Activated T-helper 2 cell treated with anti-CD3 and anti-CD28 coated beads, Interferon-gamma antibody, Interleukin-2, Interleukin-4, amounts not matched to agents 10 μg/mL and 5 μg/mL and 100 μg/mL, durations not matched to agents 14 hours and 24 hours and 36 hours (primary cell): ENCODE results near the gene CPM. TPM values are rescaled to one million over a fixed set of nuclear protein-coding genes. Genes with fewer than 3 reads are reported as not detected.
A peak's percentile ranks its signal among the peaks of the same experiment; 100 is the strongest.
"Not testable (repeated sequence)": the region's sequence is repeated elsewhere in the genome, so short reads cannot be mapped to it uniquely, and the experiment has no call there.

ENCODE experiments used
- DNase-seq: peaks from one replicate; pipeline ENCODE4 v3.0.0; 2021; ENCODE audit warnings: low spot score
- H3K27ac Mint-ChIP-seq: one replicate; pipeline ENCODE4 v1.8.0; 2021; ENCODE audit warnings: mixed read lengths
- H3K27me3 Mint-ChIP-seq: one replicate; pipeline ENCODE4 v1.8.0; 2021; ENCODE audit warnings: low read depth, mixed read lengths
- H3K36me3 Mint-ChIP-seq: one replicate; pipeline ENCODE4 v1.8.0; 2021; ENCODE audit warnings: low read depth, mixed read lengths
- H3K4me1 Mint-ChIP-seq: one replicate; pipeline ENCODE4 v1.8.0; 2021; ENCODE audit warnings: low read depth, mixed read lengths
- H3K4me3 Mint-ChIP-seq: one replicate; pipeline ENCODE4 v1.8.0; 2021; ENCODE audit warnings: low read depth, mild to moderate bottlenecking, moderate library complexity, mixed read lengths
- H3K9me3 Mint-ChIP-seq: one replicate; pipeline ENCODE4 v1.8.0; 2021; ENCODE audit warnings: mixed read lengths
- intact Hi-C: fragments of 100-400 bp; cut with micrococcal nuclease; formaldehyde crosslinking; loops from one replicate; pipeline ENCODE4 v1.15.1; 2023
- total RNA-seq: library from RNA; stranded (reverse); gene quantifications from 2 replicates; pipeline ENCODE4 v1.2.3, GENCODE V29; 2022

The CPM gene
- total RNA-seq, 1 donor from 2014 or later: 48.1 TPM

DNA sequence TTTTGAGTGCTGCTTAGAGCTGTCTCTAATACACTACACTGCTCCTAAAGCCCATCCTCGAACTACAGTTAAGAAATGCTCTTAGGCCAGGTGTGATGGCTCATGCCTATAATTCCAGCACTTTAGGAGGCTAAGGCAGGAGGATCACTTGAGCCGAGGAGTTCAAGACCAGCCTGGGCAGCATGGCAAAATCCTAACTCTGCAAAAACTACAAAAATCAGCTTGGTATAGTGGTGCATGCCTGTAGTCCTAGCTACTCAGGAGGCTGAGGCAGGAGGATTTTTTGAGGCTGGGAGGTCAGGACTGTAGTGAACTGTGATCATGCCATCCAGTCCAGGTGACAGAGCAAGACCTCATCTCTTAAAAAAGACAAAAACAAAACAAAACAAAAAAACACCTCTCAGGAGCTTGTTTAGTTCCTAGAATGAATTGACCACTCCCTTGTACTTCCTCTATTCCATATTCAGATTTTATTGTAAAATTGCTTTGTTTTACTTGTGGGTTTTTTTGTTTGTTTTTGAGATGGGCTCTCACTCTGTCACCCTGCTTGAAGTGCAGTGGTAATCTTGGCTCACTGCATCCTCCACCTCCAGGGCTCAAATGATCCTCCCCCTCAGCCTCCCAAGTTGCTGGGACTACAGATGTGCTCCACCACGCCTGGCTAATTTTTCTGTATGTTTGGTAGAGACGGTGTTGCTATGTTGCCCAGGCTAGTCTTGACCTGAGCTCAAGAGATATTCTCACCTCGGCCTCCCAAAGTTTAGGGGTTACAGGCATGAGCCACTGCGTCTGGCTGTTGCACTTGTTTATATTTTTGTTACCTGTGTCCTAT lies 111.4 kb downstream of the CPM start:
- H3K4me1 Mint-ChIP-seq: peaks cover 32% of the 10 kb centered on the region
- intact Hi-C loops: no loop called here
- H3K4me3 Mint-ChIP-seq: no peak overlapping the region
- DNase-seq: no peak
- no peaks in the 10 kb centered on the region for H3K9me3 Mint-ChIP-seq
- H3K36me3 Mint-ChIP-seq: peaks cover 79% of the 10 kb centered on the region
- no peak overlapping the region for H3K27ac Mint-ChIP-seq
- no peaks in the 10 kb centered on the region for H3K27me3 Mint-ChIP-seq

DNA sequence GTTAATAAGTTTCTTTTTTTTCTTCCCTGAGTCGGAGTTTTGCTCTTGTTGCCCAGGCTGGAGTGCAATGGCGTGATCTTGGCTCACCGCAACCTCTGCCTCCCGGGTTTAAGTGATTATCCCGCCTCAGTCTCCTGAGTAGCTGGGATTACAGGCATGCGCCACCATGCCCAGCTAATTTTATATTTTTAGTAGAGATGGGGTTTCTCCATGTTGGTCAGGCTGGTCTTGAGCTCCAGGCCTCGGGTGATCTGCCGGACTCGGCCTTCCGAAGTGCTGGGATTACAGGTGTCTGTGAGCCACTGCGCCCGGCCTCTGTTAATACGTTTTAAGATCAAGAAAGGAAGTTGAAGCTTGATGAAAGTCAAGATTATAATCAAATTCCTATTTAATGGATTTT lies 113.5 kb downstream of the CPM start:
- intact Hi-C loops, H3K27ac Mint-ChIP-seq, H3K4me3 Mint-ChIP-seq, DNase-seq, H3K27me3 Mint-ChIP-seq, H3K9me3 Mint-ChIP-seq: not testable (repeated sequence)
- Mint-ChIP-seq H3K4me1 (peaks cover 37% of the 10 kb centered on the region), H3K36me3 (peaks cover 77% of the 10 kb centered on the region)

DNA sequence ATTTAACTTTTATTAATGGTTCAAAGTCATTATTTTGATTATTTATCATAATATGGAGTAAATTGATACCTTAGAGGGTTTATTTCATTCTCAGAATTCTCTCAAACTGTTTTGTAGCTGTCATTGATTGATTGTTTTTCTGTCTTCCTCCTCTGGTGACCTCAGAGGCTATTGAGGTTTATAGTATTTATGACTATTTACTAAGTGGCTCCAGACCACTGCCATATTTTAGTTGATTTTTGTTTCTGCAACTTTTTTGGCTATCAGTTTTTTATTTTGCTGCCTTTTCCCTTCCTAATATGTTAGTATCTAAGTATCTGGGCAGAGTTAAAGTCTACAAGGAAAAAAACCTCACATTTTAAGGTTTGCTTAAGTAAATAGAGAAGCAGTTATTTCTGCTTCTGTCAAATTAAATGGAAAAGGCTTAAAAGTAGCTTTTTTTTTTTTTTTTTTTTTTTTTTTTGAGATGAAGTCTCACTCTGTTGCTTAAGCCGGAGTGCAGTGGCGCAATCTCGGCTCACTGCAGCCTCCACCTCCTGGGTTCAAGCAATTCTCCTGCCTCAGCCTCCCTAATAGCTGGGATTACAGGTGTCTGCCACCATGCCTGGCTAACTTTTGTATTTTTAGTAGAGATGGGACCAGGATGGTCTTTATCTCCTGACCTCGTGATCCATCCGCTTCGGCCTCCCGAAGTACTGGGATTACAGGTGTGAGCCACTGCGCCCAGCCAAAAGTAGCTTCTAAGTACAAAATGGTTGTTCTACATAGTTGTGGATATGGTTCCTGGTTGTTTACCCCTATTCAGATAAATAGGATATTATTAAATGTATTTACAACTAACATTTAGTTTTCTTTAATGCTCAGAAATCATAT lies 116.8 kb downstream of the CPM start:
- intact Hi-C loops: no loop called here
- Mint-ChIP-seq H3K4me3 (no peak overlapping the region), H3K4me1 (peaks cover 50% of the 10 kb centered on the region), H3K9me3 (no peaks in the 10 kb centered on the region), H3K27me3 (no peaks in the 10 kb centered on the region), H3K27ac (no peak overlapping the region), H3K36me3 (peaks cover 82% of the 10 kb centered on the region)
- DNase-seq: no peak

DNA sequence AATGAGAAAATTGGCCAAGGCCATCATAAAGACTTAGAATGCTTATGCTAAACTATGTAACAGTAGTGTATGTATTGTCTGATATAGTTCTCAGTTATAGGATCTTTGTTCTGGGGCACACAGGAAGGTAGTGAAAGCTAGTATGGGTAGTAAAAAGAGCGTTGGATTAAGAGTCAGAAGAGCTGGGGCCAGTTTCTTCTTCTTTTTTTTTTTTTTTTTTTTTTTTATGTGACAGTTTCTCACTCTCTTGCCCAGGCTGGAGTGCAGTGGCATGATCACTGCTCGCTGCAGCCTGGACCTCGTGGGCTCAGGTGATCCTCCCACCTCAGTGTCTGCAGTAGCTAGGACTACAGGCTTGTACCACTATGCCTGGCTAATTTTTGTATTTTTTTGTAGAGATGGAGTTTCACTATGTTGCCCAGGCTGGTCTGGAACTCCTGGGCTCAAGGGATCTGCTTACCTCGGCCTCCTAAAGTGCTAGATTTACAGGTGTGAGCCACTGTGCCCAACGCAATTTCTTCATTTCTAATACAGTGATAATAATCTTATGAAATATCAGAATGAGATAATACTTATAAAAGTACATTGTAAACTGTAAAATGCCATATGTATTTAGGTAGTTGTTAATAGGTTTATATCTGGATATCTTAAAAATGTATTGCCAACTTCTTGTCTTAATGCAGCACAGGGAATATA lies 117.6 kb downstream of the CPM start:
- H3K27me3 Mint-ChIP-seq: no peaks in the 10 kb centered on the region
- H3K4me1 Mint-ChIP-seq: peaks cover 47% of the 10 kb centered on the region
- intact Hi-C loops: no loop called here
- H3K9me3 Mint-ChIP-seq: no peaks in the 10 kb centered on the region
- DNase-seq: no peak
- no peak overlapping the region for H3K27ac Mint-ChIP-seq
- peaks cover 82% of the 10 kb centered on the region for H3K36me3 Mint-ChIP-seq
- no peak overlapping the region for H3K4me3 Mint-ChIP-seq

DNA sequence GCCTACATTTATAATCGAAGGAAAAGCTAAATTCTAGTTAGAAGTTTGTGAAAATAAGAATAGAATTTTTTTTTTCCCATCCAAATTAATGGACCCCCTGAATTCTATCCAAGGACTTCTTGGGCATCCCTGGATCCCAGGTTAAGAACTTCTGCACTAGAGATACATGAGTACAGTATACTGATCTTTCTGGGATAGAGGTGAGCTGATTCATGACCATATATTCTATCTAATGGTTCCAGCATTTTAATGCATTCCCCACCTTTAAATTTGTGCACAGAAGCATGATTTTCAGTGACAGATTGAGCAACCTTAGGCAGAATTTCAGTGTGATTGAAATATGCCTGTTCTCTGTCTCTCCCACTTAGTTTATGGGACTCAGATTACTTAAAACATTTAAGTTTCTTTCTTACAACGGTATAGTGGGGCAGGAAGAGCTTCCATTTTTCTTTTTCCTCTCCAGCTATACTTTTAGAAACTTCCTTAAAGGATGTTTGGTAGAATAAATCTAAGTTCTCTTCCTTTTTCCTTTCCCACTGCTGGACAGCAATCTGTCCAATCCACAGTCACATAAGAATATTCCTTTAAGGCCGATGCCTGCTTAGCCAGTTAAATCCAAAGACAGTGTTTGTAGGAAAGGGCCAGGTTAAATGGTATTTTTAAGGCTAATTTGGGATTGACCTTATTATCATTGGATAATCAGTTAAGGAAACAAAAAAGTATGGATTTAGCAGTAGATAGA lies 118.3 kb downstream of the CPM start:
- no peak overlapping the region for H3K4me3 Mint-ChIP-seq
- no peak overlapping the region for H3K27ac Mint-ChIP-seq
- H3K4me1 Mint-ChIP-seq: peaks cover 44% of the 10 kb centered on the region
- intact Hi-C loops: no loop called here
- H3K27me3 Mint-ChIP-seq: no peaks in the 10 kb centered on the region
- no peak for DNase-seq
- H3K9me3 Mint-ChIP-seq: no peaks in the 10 kb centered on the region
- peaks cover 82% of the 10 kb centered on the region for H3K36me3 Mint-ChIP-seq

DNA sequence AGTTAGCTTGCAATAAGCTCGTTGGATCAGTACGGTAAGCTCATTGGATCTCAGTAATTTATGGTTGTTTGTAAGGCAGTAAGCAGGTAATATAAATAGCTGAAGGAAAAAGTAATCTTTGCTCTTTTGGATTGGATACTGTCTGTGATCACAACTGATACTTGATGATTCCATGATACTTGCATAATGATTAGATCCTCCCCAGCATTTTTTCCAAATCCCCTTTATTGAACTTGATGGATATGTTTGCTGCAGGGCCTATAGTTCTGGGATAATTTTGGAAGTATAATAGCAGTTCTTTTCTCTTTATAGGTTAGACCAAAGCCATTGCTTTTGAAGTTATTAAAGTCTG lies 119.8 kb downstream of the CPM start:
- DNase-seq: no peak
- Mint-ChIP-seq H3K9me3 (no peaks in the 10 kb centered on the region), H3K27me3 (no peaks in the 10 kb centered on the region), H3K36me3 (peaks cover 83% of the 10 kb centered on the region), H3K4me3 (peak overlapping the region; percentile 46), H3K27ac (no peak overlapping the region), H3K4me1 (peaks cover 39% of the 10 kb centered on the region)
- intact Hi-C loops: no loop called here

DNA sequence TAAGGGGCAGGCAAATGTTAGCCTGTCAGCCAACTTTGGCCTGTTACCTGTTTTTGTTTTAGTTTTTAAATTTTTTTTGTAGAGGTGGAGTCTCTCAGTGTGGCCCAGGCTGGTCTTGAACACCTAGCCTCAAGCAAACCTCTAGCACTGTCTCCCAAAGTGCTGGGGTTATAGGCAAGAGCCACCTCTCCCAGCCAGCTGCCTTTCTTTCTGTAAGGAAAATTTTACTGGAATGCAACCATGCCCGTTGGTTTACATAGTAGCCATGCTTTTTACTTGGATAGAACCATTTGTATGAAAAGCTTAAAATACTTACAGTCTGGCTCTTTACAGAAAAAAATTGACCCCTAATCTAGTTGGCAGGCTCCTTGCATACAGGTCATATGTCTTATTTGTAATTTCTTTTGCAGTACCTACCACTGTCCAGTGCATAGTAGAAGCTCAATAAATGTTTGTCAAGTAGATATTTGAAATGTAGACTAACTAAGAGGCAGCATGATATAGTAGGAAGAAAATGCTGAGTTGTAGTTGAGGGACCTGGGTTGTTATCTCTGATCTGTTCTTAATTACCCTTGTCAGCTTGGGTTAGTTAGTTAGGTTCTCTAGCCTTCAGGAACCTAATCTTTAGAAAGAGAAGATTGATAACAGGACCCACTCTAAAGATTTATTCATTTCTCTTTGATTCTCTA lies 120.3 kb downstream of the CPM start:
- Mint-ChIP-seq H3K4me1 (peaks cover 39% of the 10 kb centered on the region), H3K9me3 (no peaks in the 10 kb centered on the region), H3K36me3 (peaks cover 83% of the 10 kb centered on the region), H3K27ac (peak overlapping the region; percentile 24), H3K4me3 (peak overlapping the region; percentile 46), H3K27me3 (no peaks in the 10 kb centered on the region)
- intact Hi-C loops: no loop called here
- no peak for DNase-seq

DNA sequence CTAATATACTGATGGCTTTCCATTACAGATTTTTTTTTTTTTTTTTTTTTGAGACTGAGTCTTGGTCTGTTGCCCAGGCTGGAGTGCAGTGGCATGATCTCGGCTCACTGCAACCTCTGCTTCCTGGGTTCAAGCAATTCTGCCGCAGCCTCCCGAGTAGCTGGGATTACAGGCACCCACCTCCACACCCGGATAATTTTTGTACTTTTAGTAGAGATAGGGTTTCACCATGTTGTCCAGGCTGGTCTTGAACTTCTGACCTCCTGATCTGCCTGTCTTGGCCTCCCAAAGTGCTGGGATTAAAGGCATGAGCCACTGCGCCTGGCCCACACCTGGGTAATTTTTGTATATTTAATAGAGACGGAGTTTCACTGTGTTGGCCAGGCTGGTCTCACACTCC lies 121.4 kb downstream of the CPM start:
- intact Hi-C loops, H3K27me3 Mint-ChIP-seq, H3K27ac Mint-ChIP-seq, H3K9me3 Mint-ChIP-seq, DNase-seq: not testable (repeated sequence)
- peaks cover 75% of the 10 kb centered on the region for H3K36me3 Mint-ChIP-seq
- peak overlapping the region; percentile 72 for H3K4me3 Mint-ChIP-seq
- peaks cover 39% of the 10 kb centered on the region for H3K4me1 Mint-ChIP-seq

DNA sequence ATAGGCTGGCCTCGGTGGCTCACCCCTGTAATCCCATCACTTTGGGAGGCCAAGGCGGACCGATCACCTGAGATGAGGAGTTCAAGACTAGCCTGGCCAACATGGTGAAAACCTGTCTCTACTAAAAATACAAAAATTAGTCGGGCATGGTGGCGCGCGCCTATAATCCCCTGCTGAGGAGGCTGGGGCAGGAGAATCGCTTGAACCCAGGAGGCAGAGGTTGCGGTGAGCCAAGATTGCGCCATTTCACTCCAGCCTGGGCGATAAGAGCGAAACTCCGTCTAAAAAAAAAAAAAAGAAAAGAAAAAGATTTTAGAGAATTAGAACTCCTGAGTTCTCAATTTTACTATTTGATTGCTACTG lies 123.0 kb downstream of the CPM start:
- H3K27me3 Mint-ChIP-seq, H3K9me3 Mint-ChIP-seq, DNase-seq, intact Hi-C loops: not testable (repeated sequence)
- H3K36me3 Mint-ChIP-seq: peaks cover 63% of the 10 kb centered on the region
- peak overlapping the region; percentile 93 for H3K4me3 Mint-ChIP-seq
- H3K27ac Mint-ChIP-seq: peak overlapping the region; percentile 49
- H3K4me1 Mint-ChIP-seq: peaks cover 36% of the 10 kb centered on the region

DNA sequence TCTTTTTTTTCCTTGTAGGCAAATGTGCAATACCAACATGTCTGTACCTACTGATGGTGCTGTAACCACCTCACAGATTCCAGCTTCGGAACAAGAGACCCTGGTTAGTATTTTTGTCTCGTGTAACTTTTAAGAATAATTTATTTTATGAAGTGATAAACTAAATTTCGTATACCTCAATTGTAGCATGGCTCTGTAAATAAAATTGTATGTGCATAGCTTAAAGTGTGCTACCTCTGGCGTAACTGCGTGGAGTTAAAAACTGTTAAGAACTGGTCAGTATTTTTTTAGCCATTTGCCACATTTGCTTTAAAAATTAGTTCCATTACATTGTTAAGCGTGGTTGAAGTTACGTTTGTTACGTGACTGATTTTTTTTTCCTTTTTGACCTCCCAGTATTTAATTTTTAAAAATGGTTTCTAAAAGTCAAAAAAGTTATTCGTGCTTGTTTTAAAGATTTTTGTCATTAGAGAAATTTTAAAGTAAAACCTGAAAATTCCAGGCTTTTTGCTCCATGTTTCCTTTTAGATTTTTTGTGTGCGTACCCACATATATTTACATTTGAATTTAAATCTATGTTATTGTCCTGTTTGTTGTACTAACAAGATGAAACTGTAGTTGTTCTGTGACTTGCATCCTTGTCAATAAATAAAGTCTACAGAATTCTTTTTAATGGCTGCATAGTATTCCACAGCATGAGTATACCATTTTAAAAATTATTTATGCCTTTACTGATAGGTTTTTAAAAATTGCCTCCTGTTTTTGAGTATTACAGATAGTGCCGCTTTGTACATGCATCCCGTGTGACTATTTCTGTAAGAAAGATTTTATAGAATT lies 123.6 kb downstream of the CPM start:
- Mint-ChIP-seq H3K9me3 (no peaks in the 10 kb centered on the region), H3K4me3 (peak overlapping the region; percentile 93), H3K4me1 (peaks cover 32% of the 10 kb centered on the region), H3K27me3 (no peaks in the 10 kb centered on the region), H3K36me3 (peaks cover 57% of the 10 kb centered on the region), H3K27ac (peak overlapping the region; percentile 99)
- DNase-seq: no peak
- intact Hi-C loops: loop anchor here (2.0 to 10.0 kb wide), 7 partner anchors 17 to 1541 kb away; partner anchors contain the start of genes CAND1, CNOT2, CPM and MDM1
